ENCODE data around the gene S1PR5.
A peak's percentile ranks its signal among the peaks of the same experiment; 100 is the strongest.

Gene S1PR5

GRCh38 chr19:10513223-10513622 lies 4.0 kb downstream of the S1PR5 start:
- no peak for DNase-seq

- peak; percentile 63 for DNase-seq
These were observed 6.9 kb downstream of the S1PR5 start for GRCh38 chr19:10510301-10510802.

- peak; percentile 30 for DNase-seq
These were observed 8.5 kb downstream of the S1PR5 start for GRCh38 chr19:10508707-10509106.

GRCh38 chr19:10508036-10508435 lies 9.2 kb downstream of the S1PR5 start:
- no peak for DNase-seq

- peak; percentile 86 for DNase-seq
These were observed 11.5 kb downstream of the S1PR5 start for GRCh38 chr19:10505583-10506229.

GRCh38 chr19:10503002-10503789 lies 14.1 kb downstream of the S1PR5 start, which contains the start of gene KEAP1:
Gene KEAP1, minus strand, starts transcription at chr19:10503356. Its CDS starts 3,323 bp downstream, at chr19:10500033.
- peak; percentile 48 for DNase-seq

- DNase-seq, result peak; percentile 90
These were observed 14.7 kb downstream of the S1PR5 start for GRCh38 chr19:10502524-10503001.

- peak; percentile 50 for DNase-seq
These were observed 15.2 kb downstream of the S1PR5 start for GRCh38 chr19:10501971-10502523.

GRCh38 chr19:10500247-10500592 lies 17.0 kb downstream of the S1PR5 start:
- no peak for DNase-seq

- no peak for DNase-seq
These were observed 17.5 kb downstream of the S1PR5 start for GRCh38 chr19:10499550-10500246.

GRCh38 chr19:10497371-10497770 lies 19.9 kb downstream of the S1PR5 start:
- DNase-seq, result no peak

- no peak for DNase-seq
These were observed 25.7 kb downstream of the S1PR5 start for GRCh38 chr19:10491472-10492047.

- no peak for DNase-seq
These were observed 30.7 kb downstream of the S1PR5 start for GRCh38 chr19:10486551-10486950.

- DNase-seq, result peak; percentile 92
These were observed 38.3 kb downstream of the S1PR5 start for GRCh38 chr19:10478903-10479384.

GRCh38 chr19:10478476-10478875 lies 38.8 kb downstream of the S1PR5 start:
- DNase-seq, result no peak

- no peak for DNase-seq
These were observed 42.2 kb downstream of the S1PR5 start for GRCh38 chr19:10474962-10475451.

- no peak for DNase-seq
These were observed 44.1 kb downstream of the S1PR5 start for GRCh38 chr19:10473192-10473591.

GRCh38 chr19:10471909-10472308 lies 45.3 kb downstream of the S1PR5 start:
- no peak for DNase-seq

- DNase-seq, result no peak
These were observed 49.1 kb downstream of the S1PR5 start for GRCh38 chr19:10468133-10468532.

- no peak for DNase-seq
These were observed 50.0 kb downstream of the S1PR5 start for GRCh38 chr19:10467104-10467706.

- DNase-seq, result no peak
These were observed 52.8 kb downstream of the S1PR5 start for GRCh38 chr19:10464456-10464855.
